Loucy (cell line): Measurements from ENCODE around the gene STX1A.

Experiments used
- H2AFZ ChIP-seq: fragments of 200-600 bp; sonication (generic); 2 replicates; pipeline ENCODE4 v1.6.0; 2016; ENCODE audit warnings: antibody characterized with exemption, mild to moderate bottlenecking, low read length, moderate library complexity
- H3F3A ChIP-seq: fragments of 200-600 bp; 2 replicates; pipeline ENCODE4 v1.6.0; 2016; ENCODE audit warnings: antibody characterized with exemption, low read depth, mild to moderate bottlenecking
- H3K27me3 ChIP-seq: fragments of 200-600 bp; sonication (generic); 2 replicates; pipeline ENCODE4 v1.6.1; 2014; ENCODE audit warnings: low read length, mild to moderate bottlenecking; ENCODE audit not compliant: insufficient read depth, poor library complexity, severe bottlenecking
- H3K36me3 ChIP-seq: fragments of 200-600 bp; sonication (generic); 2 replicates; pipeline ENCODE4 v1.6.1; 2016; ENCODE audit warnings: low read length; ENCODE audit not compliant: insufficient read depth
- H3K4me1 ChIP-seq: fragments of 200-600 bp; sonication (generic); 2 replicates; pipeline ENCODE4 v1.5.1; 2014; ENCODE audit warnings: low read length, mild to moderate bottlenecking; ENCODE audit not compliant: insufficient read depth, poor library complexity, severe bottlenecking
- H3K4me2 ChIP-seq: fragments of 200-600 bp; sonication (generic); 2 replicates; pipeline ENCODE4 v1.6.0; 2014; ENCODE audit warnings: antibody characterized with exemption, low read length, low read depth, mild to moderate bottlenecking; ENCODE audit not compliant: poor library complexity, severe bottlenecking
- H3K4me3 ChIP-seq: fragments of 200-600 bp; sonication (generic); 2 replicates; pipeline ENCODE4 v1.5.1; 2014; ENCODE audit warnings: low read length, mild to moderate bottlenecking, mixed read lengths; ENCODE audit not compliant: poor library complexity, severe bottlenecking
- H3K79me2 ChIP-seq: fragments of 200-600 bp; sonication (generic); 2 replicates; pipeline ENCODE4 v1.6.1; 2014; ENCODE audit warnings: low read length; ENCODE audit not compliant: insufficient read depth
- H3K9ac ChIP-seq: fragments of 200-600 bp; sonication (generic); 2 replicates; pipeline ENCODE4 v1.6.0; 2014; ENCODE audit warnings: mild to moderate bottlenecking, low read depth, low read length, moderate library complexity; ENCODE audit not compliant: poor library complexity, severe bottlenecking
- H3K9me2 ChIP-seq: fragments of 200-600 bp; sonication (generic); replicated peaks from 2 replicates; pipeline ENCODE4 v1.6.1; 2016; ENCODE audit warnings: low read depth, low read length, mixed read lengths
- H3K9me3 ChIP-seq: fragments of 200-600 bp; sonication (generic); 2 replicates; pipeline ENCODE4 v1.6.1; 2014; ENCODE audit warnings: mild to moderate bottlenecking, antibody characterized with exemption, low read length, low read depth; ENCODE audit not compliant: insufficient read depth
- H4K20me1 ChIP-seq: fragments of 200-600 bp; sonication (generic); 2 replicates; pipeline ENCODE4 v1.6.0; 2014; ENCODE audit warnings: antibody characterized with exemption, low read length, mild to moderate bottlenecking; ENCODE audit not compliant: insufficient read depth, poor library complexity, severe bottlenecking
- EZH2phosphoT487 ChIP-seq: fragments of 200-600 bp; IDR thresholded peaks from 2 replicates; pipeline ENCODE4 v1.6.1; 2018; ENCODE audit warnings: antibody characterized with exemption, mild to moderate bottlenecking, moderate library complexity, borderline replicate concordance
- TF ChIP-seq, protein P1 (sequence below): fragments of 200-600 bp; sonication (generic); conservative IDR thresholded peaks from 2 replicates; pipeline ENCODE4 v1.5.1; 2014; ENCODE audit warnings: mild to moderate bottlenecking, antibody characterized with exemption, low read length

Gene STX1A

DNA sequence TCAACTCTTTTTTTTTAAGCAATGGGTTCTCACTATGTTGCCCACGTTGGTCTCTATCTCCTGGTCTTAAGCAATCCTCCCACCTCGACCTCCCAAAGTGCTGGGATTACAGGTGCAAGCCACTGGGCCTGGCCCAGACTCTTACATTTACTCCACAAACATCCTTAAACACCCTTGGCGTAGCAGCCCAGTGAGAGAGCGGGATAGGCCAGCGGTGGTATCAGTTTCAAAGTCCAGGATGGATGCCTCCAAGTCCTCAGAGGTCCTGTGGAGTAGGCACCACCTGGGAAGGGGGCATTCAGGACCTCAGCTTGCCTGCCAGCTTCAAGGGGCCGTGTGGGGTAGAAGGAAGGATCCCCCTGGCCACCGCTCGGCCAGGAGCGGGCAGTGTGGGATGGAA, 69.9 kb downstream of the STX1A start:
- no peak for TF ChIP-seq EZH2phosphoT487
- TF ChIP-seq, protein P1, sequence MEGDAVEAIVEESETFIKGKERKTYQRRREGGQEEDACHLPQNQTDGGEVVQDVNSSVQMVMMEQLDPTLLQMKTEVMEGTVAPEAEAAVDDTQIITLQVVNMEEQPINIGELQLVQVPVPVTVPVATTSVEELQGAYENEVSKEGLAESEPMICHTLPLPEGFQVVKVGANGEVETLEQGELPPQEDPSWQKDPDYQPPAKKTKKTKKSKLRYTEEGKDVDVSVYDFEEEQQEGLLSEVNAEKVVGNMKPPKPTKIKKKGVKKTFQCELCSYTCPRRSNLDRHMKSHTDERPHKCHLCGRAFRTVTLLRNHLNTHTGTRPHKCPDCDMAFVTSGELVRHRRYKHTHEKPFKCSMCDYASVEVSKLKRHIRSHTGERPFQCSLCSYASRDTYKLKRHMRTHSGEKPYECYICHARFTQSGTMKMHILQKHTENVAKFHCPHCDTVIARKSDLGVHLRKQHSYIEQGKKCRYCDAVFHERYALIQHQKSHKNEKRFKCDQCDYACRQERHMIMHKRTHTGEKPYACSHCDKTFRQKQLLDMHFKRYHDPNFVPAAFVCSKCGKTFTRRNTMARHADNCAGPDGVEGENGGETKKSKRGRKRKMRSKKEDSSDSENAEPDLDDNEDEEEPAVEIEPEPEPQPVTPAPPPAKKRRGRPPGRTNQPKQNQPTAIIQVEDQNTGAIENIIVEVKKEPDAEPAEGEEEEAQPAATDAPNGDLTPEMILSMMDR, result no peak
- H3K27me3 ChIP-seq, result no peaks in the 10 kb centered on the region
- H2AFZ ChIP-seq, result no peak overlapping the region
- H3K4me3 ChIP-seq, result no peak overlapping the region
- H3K9me2 ChIP-seq, result no peaks in the 10 kb centered on the region
- no peaks in the 10 kb centered on the region for H3F3A ChIP-seq
- H3K79me2 ChIP-seq, result no peaks in the 10 kb centered on the region
- H3K4me1 ChIP-seq, result peaks cover 5% of the 10 kb centered on the region
- no peaks in the 10 kb centered on the region for H4K20me1 ChIP-seq
- H3K36me3 ChIP-seq, result no peaks in the 10 kb centered on the region
- peak overlapping the region; percentile 18 for H3K4me2 ChIP-seq
- H3K9me3 ChIP-seq, result no peaks in the 10 kb centered on the region
- H3K9ac ChIP-seq, result no peak overlapping the region
